ENCODE data around the gene UQCRHL. TPM values are rescaled to one million over a fixed set of nuclear protein-coding genes. Genes with fewer than 3 reads are reported as not detected.
"Not testable (repeated sequence)": the region's sequence is repeated elsewhere in the genome, so short reads cannot be mapped to it uniquely, and the experiment has no call there.

Gene UQCRHL
- total RNA-seq, 2 donors from 2014 or later: 0.81 to 0.99 TPM

GRCh38 chr1:15847100-15847892, 39.8 kb upstream of the UQCRHL start, which contains the start of gene SPEN:
SPEN (plus strand) TSS chr1:15847707; CDS start chr1:15848068, 361 bp downstream.
- ATAC-seq (ENCODE audit: insufficient number of reproducible peaks, low FRiP score, low read depth) (peak; percentile 76), DNase-seq (ENCODE audit: low spot score) (peak; percentile 90)
- Histone ChIP-seq H3K9me3 (no peaks in the 10 kb centered on the region), H3K36me3 (no peaks in the 10 kb centered on the region), H3K4me1 (ENCODE audit: control insufficient read depth in 1 of 2, low read depth in 2 of 2) (peaks cover 39 to 55% of the 10 kb centered on the region in 2 donors), H3K4me3 (peak within 1 kb of the TSS; percentile 99), H3K27ac (peak within 1 kb of the TSS; percentile 90 to 97), H3K27me3 (replicated peaks; ENCODE audit: insufficient read depth) (no peaks in the 10 kb centered on the region)
- TF ChIP-seq CTCF (IDR thresholded peaks at IDR 0.05): peak; percentile 26

DNA sequence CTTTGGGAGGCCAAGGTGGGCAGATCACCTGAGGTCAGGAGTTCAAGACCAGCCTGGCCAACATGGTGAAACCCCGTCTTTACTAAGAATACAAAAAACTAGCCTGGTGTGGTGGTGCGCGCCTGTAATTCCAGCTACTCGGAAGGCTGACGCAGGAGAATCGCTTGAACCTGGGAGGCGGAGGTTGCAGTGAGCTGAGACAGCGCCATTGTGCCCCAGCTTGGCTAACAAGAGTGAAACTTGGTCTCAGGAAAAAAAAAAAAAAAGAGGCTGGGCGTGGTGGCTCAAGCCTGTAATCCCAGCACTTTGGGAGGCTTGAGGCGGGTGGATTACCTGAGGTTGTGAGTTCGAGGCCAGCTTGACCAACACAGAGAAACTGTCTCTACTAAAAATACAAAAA, 38.6 kb upstream of the UQCRHL start:
- H3K4me1 ChIP-seq (ENCODE audit: control insufficient read depth in 1 of 2, low read depth in 2 of 2): peaks cover 28 to 43% of the 10 kb centered on the region in 2 donors
- ATAC-seq (ENCODE audit: insufficient number of reproducible peaks, low FRiP score, low read depth); DNase-seq (ENCODE audit: low spot score); H3K4me3 ChIP-seq; H3K9me3 ChIP-seq; H3K36me3 ChIP-seq; H3K27me3 ChIP-seq (replicated peaks; ENCODE audit: insufficient read depth): not testable (repeated sequence)
- H3K27ac ChIP-seq: peak overlapping the region in 1 of 2 donors; percentile 90

- ATAC-seq (ENCODE audit: insufficient number of reproducible peaks, low FRiP score, low read depth) (no peak), DNase-seq (ENCODE audit: low spot score) (no peak)
- H3K36me3 ChIP-seq: no peaks in the 10 kb centered on the region
- peak overlapping the region; percentile 0 to 41 for H3K27ac ChIP-seq
- TF ChIP-seq CTCF (IDR thresholded peaks at IDR 0.05): no peak
- H3K4me3 ChIP-seq: no peak overlapping the region
- no peaks in the 10 kb centered on the region for H3K9me3 ChIP-seq
- no peaks in the 10 kb centered on the region for H3K27me3 ChIP-seq (replicated peaks; ENCODE audit: insufficient read depth)
- peaks cover 16 to 35% of the 10 kb centered on the region in 2 donors for H3K4me1 ChIP-seq (ENCODE audit: control insufficient read depth in 1 of 2, low read depth in 2 of 2)
These were observed 36.5 kb upstream of the UQCRHL start for GRCh38 chr1:15843826-15844572.

DNA sequence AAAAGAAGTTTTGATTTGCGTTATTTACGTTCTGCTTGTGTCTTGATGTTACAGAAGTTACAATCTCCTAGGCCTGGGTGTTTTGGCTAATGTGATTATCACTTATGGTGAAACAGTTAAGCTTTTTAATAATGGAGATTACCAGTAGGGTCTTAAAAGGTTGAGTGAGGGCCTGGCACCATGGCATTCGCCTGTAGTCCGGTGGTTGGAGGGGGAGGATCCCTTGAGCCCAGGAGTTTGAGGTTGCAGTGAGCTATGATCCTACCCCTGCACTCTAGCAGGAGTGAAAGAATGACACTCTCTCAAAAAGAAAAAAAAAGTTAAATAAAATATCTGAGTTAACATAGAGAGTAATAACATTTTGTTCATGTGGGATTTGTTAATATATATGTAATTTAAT, 31.3 kb upstream of the UQCRHL start:
- no peak for TF ChIP-seq CTCF (IDR thresholded peaks at IDR 0.05)

DNA sequence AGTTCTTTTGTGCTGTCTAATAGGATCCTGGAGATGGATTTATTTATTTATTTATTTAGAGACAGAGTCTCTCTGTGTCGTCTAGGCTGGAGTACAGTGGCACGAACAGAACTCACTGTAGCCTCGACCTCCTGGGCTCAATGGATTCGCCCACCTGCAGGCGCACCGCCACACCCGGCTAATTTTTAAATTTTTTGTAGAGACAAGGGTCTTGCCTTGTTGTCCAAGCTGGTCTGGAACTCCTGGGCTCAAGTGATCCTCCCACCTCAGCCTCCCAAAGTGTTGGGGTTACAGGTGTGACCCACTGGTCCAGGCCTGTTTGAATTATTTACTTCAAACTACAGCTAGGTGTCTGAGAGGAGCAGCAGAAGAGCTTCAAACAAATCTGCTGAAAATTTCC, 30.5 kb upstream of the UQCRHL start:
- ATAC-seq (ENCODE audit: insufficient number of reproducible peaks, low FRiP score, low read depth): no peak
- TF ChIP-seq CTCF (IDR thresholded peaks at IDR 0.05): no peak
- Histone ChIP-seq H3K9me3 (no peaks in the 10 kb centered on the region), H3K27me3 (replicated peaks; ENCODE audit: insufficient read depth) (no peaks in the 10 kb centered on the region), H3K27ac (peak overlapping the region in 1 of 2 donors; percentile 99), H3K4me3 (no peak overlapping the region), H3K4me1 (ENCODE audit: control insufficient read depth in 1 of 2, low read depth in 2 of 2) (peaks cover 3 to 17% of the 10 kb centered on the region in 2 donors), H3K36me3 (no peaks in the 10 kb centered on the region)
- no peak for DNase-seq (ENCODE audit: low spot score)

More for the DNA sequence above, 31.3 kb upstream of the UQCRHL start:
- Histone ChIP-seq H3K27ac (no peak overlapping the region), H3K9me3 (no peaks in the 10 kb centered on the region), H3K4me3 (no peak overlapping the region), H3K4me1 (ENCODE audit: control insufficient read depth in 1 of 2, low read depth in 2 of 2) (peaks cover 3 to 16% of the 10 kb centered on the region in 2 donors), H3K36me3 (no peaks in the 10 kb centered on the region), H3K27me3 (replicated peaks; ENCODE audit: insufficient read depth) (no peaks in the 10 kb centered on the region)
- DNase-seq (ENCODE audit: low spot score) (no peak), ATAC-seq (ENCODE audit: insufficient number of reproducible peaks, low FRiP score, low read depth) (no peak)

Measured in thoracic aorta (tissue), 2 donors.